Measurements from ENCODE around the gene TCF4.

The TCF4 gene

GRCh38 chr18:55189972-55190371, 398.0 kb downstream of the TCF4 start:
- Histone ChIP-seq H3K4me3 (ENCODE audit: low read depth, low read length) (no peak overlapping the region), H3K9me3 (ENCODE audit: control insufficient read depth, insufficient read depth, low read depth, low read length) (no peaks in the 10 kb centered on the region), H3K4me1 (ENCODE audit: control insufficient read depth, insufficient read depth, low read length) (no peaks in the 10 kb centered on the region), H3K27ac (ENCODE audit: extremely low read depth, low read depth, low read length) (no peak overlapping the region), H3K36me3 (ENCODE audit: control insufficient read depth in 2 of 2, insufficient read depth in 1 of 2, low read length in 2 of 2) (no peaks in the 10 kb centered on the region)
- POLR2A ChIA-PET, result no interaction called here
- CTCF ChIA-PET, result interaction anchor here (0.7 to 0.8 kb wide), 2 partner anchors 236 to 818 kb away, joined by 3 to 5 read pairs; no protein-coding TSS in a partner anchor
- TF ChIP-seq ZNF311 (tag by site-specific recombination; IDR thresholded peaks at IDR 0.05; ENCODE audit: borderline replicate concordance), result no peak
- no peak for TF ChIP-seq ZNF558 (tag by site-specific recombination; IDR thresholded peaks at IDR 0.05)
- 0 out of 2 replicates have a peak, but pooled peaks have one; percentile 24 for TF ChIP-seq PRDM10 (tag by site-specific recombination; IDR thresholded peaks at IDR 0.05)

GRCh38 chr18:55186588-55186987, 401.4 kb downstream of the TCF4 start:
- Histone ChIP-seq H3K4me1 (ENCODE audit: control insufficient read depth, insufficient read depth, low read length) (no peaks in the 10 kb centered on the region), H3K27ac (ENCODE audit: extremely low read depth, low read depth, low read length) (no peak overlapping the region), H3K9me3 (ENCODE audit: control insufficient read depth, insufficient read depth, low read depth, low read length) (no peaks in the 10 kb centered on the region), H3K36me3 (ENCODE audit: control insufficient read depth in 2 of 2, insufficient read depth in 1 of 2, low read length in 2 of 2) (no peaks in the 10 kb centered on the region), H3K4me3 (ENCODE audit: low read depth, low read length) (no peak overlapping the region)
- ChIA-PET POLR2A (no interaction called here), CTCF (no interaction called here)
- TF ChIP-seq SCRT2 (tag by site-specific recombination; IDR thresholded peaks at IDR 0.05), result no peak
- TF ChIP-seq ZNF768 (tag by site-specific recombination; IDR thresholded peaks at IDR 0.05), result no peak
- TF ChIP-seq ZNF513 (tag by site-specific recombination; IDR thresholded peaks at IDR 0.05), result no peak
- TF ChIP-seq ZNF335 (tag by site-specific recombination; conservative IDR thresholded peaks at IDR 0.05), result no peak
- TF ChIP-seq ZNF221 (tag by site-specific recombination; IDR thresholded peaks at IDR 0.05; ENCODE audit: borderline replicate concordance), result no peak
- TF ChIP-seq ZNF37A (tag by site-specific recombination; IDR thresholded peaks at IDR 0.05), result no peak
- no peak for TF ChIP-seq ZNF239 (tag by site-specific recombination; IDR thresholded peaks at IDR 0.05)
- no peak for TF ChIP-seq INSM2 (tag by site-specific recombination; IDR thresholded peaks at IDR 0.05)

- no peaks in the 10 kb centered on the region for H3K9me3 ChIP-seq (ENCODE audit: control insufficient read depth, insufficient read depth, low read depth, low read length)
- no peaks in the 10 kb centered on the region for H3K36me3 ChIP-seq (ENCODE audit: control insufficient read depth in 2 of 2, insufficient read depth in 1 of 2, low read length in 2 of 2)
- no peak overlapping the region for H3K4me3 ChIP-seq (ENCODE audit: low read depth, low read length)
- TF ChIP-seq ZFP41 (tag by site-specific recombination; IDR thresholded peaks at IDR 0.05; ENCODE audit: borderline replicate concordance), result no peak
- TF ChIP-seq ZBTB26 (tag by site-specific recombination; optimal IDR thresholded peaks at IDR 0.05), result no peak
- TF ChIP-seq HOXD13 (CRISPR knock-in tag; IDR thresholded peaks at IDR 0.05; ENCODE audit: borderline replicate concordance), result no peak
- TF ChIP-seq ZSCAN30 (tag by site-specific recombination; IDR thresholded peaks at IDR 0.05), result no peak
- TF ChIP-seq ZNF140 (tag by site-specific recombination; IDR thresholded peaks at IDR 0.05), result no peak
- TF ChIP-seq SP2 (tag by site-specific recombination; IDR thresholded peaks at IDR 0.05), result no peak
- no peak for TF ChIP-seq ZNF529 (tag by site-specific recombination; IDR thresholded peaks at IDR 0.05; ENCODE audit: insufficient replicate concordance)
- TF ChIP-seq SP7 (tag by site-specific recombination; IDR thresholded peaks at IDR 0.05), result no peak
- H3K27ac ChIP-seq (ENCODE audit: extremely low read depth, low read depth, low read length), result no peak overlapping the region
- ChIA-PET POLR2A (no interaction called here), CTCF (interaction anchor here (0.6 to 0.9 kb wide), 2 partner anchors 90 to 139 kb away, joined by 3 read pairs; no protein-coding TSS in a partner anchor)
- H3K4me1 ChIP-seq (ENCODE audit: control insufficient read depth, insufficient read depth, low read length), result no peaks in the 10 kb centered on the region
Measured at GRCh38 chr18:55185391-55185790, 402.6 kb downstream of the TCF4 start.
